Type B pancreatic cell (in vitro differentiated cells): ENCODE results near the gene GPC5. TPM values are rescaled to one million over a fixed set of nuclear protein-coding genes. Genes with fewer than 3 reads are reported as not detected.

Experiments used
- DNase-seq: peaks from one replicate; pipeline ENCODE4 v3.0.0; 2021; ENCODE audit warnings: mixed read lengths; ENCODE audit not compliant: unreplicated experiment; ENCODE audit errors: extremely low spot score
- H3K27ac Mint-ChIP-seq: 2 replicates; pipeline ENCODE4 v1.8.0; 2021; ENCODE audit warnings: mild to moderate bottlenecking, mixed read lengths
- H3K27me3 Mint-ChIP-seq: 2 replicates; pipeline ENCODE4 v1.8.0; 2021; ENCODE audit warnings: mixed read lengths
- H3K36me3 Mint-ChIP-seq: 2 replicates; pipeline ENCODE4 v1.8.0; 2021; ENCODE audit warnings: mixed read lengths
- H3K4me1 Mint-ChIP-seq: one replicate; pipeline ENCODE4 v1.8.0; 2021; ENCODE audit warnings: mixed read lengths; ENCODE audit not compliant: unreplicated experiment
- H3K4me3 Mint-ChIP-seq: 2 replicates; pipeline ENCODE4 v1.8.0; 2021; ENCODE audit warnings: mild to moderate bottlenecking, mixed read lengths
- H3K9me3 Mint-ChIP-seq: 2 replicates; pipeline ENCODE4 v1.8.0; 2021; ENCODE audit warnings: mixed read lengths
- CTCF ChIP-seq: fragments of 200-600 bp; sonication (generic); conservative IDR thresholded peaks from 2 replicates; pipeline ENCODE4 v1.5.0; 2021; ENCODE audit warnings: antibody characterized with exemption, mild to moderate bottlenecking
- total RNA-seq: library from RNA; stranded (reverse); gene quantifications from 2 replicates; pipeline ENCODE4 v1.2.1, GENCODE V29; 2021; ENCODE audit warnings: low replicate concordance

The GPC5 gene
- total RNA-seq, 1 donor from 2014 or later = 2.8 TPM

DNA sequence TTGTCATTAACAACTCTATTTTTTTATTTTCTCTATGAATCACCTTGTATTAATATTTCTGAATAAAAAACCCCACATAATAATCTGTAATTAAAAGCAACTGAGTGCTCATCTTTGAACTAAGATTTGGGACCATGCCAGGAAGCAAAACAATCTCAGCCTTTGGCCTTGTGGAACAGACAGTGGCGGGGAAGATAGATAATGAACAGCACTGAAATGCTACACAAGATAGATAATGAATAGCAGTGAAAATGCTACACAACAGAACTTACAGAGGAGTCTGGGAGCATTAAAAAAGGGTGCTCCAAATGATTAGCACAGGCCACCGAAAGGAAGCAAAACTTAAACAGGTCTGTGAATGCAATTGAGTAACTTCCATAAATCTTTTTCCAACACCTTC, 134.9 kb downstream of the GPC5 start:
- Mint-ChIP-seq H3K4me3 (no peak overlapping the region), H3K9me3 (no peaks in the 10 kb centered on the region), H3K27ac (no peak overlapping the region), H3K4me1 (no peaks in the 10 kb centered on the region), H3K36me3 (no peaks in the 10 kb centered on the region), H3K27me3 (no peaks in the 10 kb centered on the region)
- no peak for TF ChIP-seq CTCF
- no peak for DNase-seq

GRCh38 chr13:91534996-91535395, 136.6 kb downstream of the GPC5 start:
- no peak for DNase-seq
- H3K27me3 Mint-ChIP-seq = no peaks in the 10 kb centered on the region
- no peak overlapping the region for H3K4me3 Mint-ChIP-seq
- H3K36me3 Mint-ChIP-seq = no peaks in the 10 kb centered on the region
- no peaks in the 10 kb centered on the region for H3K9me3 Mint-ChIP-seq
- no peak overlapping the region for H3K27ac Mint-ChIP-seq
- H3K4me1 Mint-ChIP-seq = no peaks in the 10 kb centered on the region
- no peak for TF ChIP-seq CTCF

DNA sequence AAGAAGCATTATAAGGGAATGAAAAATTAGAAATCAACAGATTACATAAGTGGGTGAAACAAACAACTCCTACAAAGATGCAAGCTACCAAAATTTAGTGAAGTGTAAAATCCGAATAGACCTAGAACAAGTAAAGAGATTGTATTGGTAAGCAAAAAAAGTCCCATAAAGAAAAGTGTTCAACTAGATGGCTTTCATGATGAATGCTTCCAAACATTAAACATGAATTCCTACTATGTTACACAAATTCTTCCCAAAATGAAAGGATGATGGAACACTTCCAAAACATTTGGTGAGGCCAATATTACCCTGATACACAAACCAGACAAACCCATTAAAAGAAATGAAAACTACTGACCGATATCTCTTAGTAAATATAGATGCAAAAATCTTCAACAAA, 139.0 kb downstream of the GPC5 start:
- H3K9me3 Mint-ChIP-seq = no peaks in the 10 kb centered on the region

DNA sequence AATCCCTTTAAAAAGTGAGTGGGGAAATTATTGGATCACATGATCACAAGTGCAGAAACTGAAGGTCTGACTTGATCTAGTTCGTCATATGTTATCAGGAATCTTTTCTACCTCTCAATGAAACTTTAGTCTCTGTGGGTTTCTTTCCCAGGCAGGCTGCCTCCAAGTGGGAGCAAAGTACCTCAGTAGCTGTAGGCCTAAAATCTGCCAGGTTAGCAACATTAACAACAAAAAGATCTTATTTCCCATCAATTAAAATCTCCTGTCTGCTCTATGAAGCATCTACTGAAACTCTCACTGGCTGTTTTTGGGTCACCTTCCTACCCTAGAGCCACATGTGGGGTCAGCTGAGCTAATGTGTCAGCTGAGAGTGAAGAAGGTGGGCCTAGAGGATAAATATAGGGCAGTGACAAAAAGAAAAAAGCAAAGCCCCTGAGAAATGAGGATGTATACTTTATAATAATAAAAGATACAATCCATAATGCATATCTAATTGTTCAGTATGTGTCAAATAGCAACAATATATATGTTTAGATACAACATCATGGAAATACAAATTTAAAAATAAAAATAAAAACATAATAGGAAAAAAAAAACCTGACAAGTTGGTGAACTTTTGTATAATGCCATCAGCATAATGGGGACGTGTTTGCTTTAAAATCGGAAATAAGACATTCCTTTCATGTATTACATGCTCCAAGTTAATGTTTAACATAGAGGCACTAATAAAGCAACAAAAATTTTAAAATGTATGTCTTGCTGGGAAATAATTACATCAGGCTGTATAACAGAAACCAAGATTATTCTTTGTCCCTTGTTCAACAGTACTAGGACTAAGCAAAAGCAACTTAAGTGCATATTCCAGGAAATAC, 141.1 kb downstream of the GPC5 start:
- Mint-ChIP-seq H3K4me3 (no peak overlapping the region), H3K36me3 (no peaks in the 10 kb centered on the region), H3K4me1 (no peaks in the 10 kb centered on the region), H3K9me3 (no peaks in the 10 kb centered on the region), H3K27ac (no peak overlapping the region), H3K27me3 (no peaks in the 10 kb centered on the region)
- TF ChIP-seq CTCF = no peak
- DNase-seq = no peak

More for the DNA sequence above, 139.0 kb downstream of the GPC5 start:
- Mint-ChIP-seq H3K4me1 (no peaks in the 10 kb centered on the region), H3K27ac (no peak overlapping the region), H3K36me3 (no peaks in the 10 kb centered on the region), H3K4me3 (no peak overlapping the region), H3K27me3 (no peaks in the 10 kb centered on the region)
- DNase-seq = no peak
- TF ChIP-seq CTCF = no peak

DNA sequence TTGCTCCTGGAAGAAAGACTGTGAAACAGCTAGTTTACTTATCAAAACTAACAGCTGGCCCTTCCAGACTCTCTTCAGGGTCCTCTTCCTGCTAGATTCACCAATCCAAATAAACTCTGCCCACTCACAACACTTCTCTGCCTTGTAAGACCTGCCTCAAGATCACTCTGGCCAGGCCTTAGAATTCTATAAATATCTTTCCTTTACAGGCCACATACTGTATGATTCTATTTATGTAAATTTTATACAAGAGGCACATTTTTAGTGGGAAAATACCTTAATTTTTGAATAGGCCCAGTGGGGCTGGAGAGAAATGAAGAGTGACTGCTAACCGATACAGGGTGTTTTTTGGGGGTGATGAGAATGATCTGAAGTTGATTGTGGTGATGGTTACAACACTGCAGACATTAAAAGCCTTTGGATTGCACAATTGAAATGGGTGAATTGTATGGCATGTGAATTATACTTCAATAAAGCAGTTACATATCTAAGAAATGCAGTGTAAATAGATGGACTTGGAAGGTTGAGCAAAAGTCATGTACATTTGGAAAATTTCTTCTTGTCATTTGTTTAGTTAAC, 141.8 kb downstream of the GPC5 start:
- Mint-ChIP-seq H3K27ac (no peak overlapping the region), H3K27me3 (no peaks in the 10 kb centered on the region), H3K4me1 (no peaks in the 10 kb centered on the region), H3K4me3 (no peak overlapping the region), H3K36me3 (no peaks in the 10 kb centered on the region), H3K9me3 (no peaks in the 10 kb centered on the region)
- no peak for TF ChIP-seq CTCF
- DNase-seq = no peak
